SIG-M5 treated with dmso at 0.1 percent for 504 hours (cell line): ENCODE results near the gene USP7.
"Not testable (repeated sequence)": the region's sequence is repeated elsewhere in the genome, so short reads cannot be mapped to it uniquely, and the experiment has no call there.

Source experiments
- DNase-seq: peaks from one replicate; lab custom pipeline; 2025; ENCODE audit not compliant: unreplicated experiment; lab: John Stamatoyannopoulos, UW

Gene USP7

GRCh38 chr16:8882725-8883377 lies 80.9 kb downstream of the USP7 start:
- no peak for DNase-seq

DNA sequence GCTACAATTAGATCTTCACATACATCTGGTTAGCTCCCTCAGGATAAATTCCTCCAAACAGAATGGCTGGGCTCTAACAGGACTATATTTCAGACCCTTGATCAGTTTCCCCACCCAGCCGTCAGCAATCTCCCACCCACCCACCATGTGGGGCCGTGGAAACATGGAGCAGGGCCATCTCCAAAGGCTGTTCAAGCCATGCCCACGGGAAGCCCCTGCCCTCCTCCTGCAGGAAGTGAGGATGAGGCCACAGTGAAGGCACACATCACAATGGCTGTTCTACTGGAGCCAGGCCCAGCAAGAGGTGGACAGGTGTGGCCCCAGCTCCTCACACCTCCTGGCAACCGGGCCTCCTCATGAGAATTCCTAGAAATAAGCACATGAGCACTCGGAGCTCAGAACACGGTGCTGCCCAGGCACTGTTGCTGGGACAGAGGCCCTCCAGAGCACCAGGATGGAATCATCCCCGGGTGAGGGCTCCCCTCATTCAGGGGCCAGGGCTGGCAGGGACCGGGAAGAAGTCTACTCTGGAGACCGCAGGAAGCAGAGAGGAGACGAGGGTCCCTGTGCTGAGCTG lies 81.6 kb downstream of the USP7 start, which contains the start of gene LITAFD:
Gene LITAFD, plus strand, starts transcription at position 311 of the 577 bp plus-strand sequence. CDS start 2,005 bp downstream, outside the sequence.
- no peak for DNase-seq

DNA sequence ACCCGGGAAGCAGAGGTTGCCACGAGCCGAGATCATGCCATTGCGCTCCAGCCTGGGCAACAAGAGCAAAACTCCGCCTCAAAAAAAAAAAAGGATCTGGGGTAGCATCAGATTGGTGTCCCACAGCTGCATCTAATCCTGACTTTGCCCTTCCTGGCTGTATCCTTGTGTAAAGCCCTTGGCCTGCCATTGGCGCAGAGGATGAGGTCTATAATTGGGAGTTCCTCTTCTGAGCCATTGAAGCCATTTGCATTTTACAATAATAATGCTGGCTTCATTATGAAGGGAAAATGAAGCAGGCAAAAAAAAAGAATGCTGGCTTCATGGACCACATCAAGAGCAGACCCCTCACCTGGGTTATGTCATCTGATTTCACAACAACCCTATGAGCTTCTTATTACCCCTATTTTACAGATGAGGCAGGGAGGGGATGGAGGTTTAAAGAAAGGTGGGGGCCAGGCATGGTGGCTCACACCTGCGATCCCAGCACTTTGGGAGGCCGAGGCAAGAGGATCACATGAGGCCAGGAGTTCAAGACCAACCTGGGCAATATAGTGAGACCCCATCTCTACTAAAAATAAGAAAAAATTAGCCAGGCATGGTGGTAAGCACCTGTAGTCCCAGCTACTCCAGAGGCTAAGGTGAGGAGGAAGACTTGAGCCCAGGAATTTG lies 82.7 kb downstream of the USP7 start:
- no peak for DNase-seq

DNA sequence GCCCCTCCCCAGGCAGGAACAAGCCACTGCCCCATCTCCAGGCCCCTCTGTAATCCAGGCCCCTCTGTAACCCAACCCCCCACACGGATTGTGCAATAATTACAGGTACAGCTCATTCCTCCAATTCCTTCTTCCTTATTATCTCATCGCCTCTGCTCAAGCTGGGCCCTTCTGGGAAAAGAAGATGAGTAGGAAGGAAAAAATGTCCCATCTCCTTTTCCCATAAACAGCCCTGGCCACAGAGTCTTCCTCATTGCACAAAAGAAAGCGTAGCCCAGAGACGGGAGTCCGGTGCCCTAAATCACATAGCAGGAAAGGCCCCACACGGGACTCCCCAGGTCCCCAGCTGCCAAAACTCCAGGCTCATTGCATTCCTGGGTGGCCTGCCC lies 85.2 kb downstream of the USP7 start:
- no peak for DNase-seq

- DNase-seq, result no peak
These were observed 85.7 kb downstream of the USP7 start for GRCh38 chr16:8877894-8878522.

GRCh38 chr16:8875317-8875716 lies 88.4 kb downstream of the USP7 start:
- not testable (repeated sequence) for DNase-seq

- DNase-seq, result no peak
These were observed 89.3 kb downstream of the USP7 start for GRCh38 chr16:8874388-8874787.

DNA sequence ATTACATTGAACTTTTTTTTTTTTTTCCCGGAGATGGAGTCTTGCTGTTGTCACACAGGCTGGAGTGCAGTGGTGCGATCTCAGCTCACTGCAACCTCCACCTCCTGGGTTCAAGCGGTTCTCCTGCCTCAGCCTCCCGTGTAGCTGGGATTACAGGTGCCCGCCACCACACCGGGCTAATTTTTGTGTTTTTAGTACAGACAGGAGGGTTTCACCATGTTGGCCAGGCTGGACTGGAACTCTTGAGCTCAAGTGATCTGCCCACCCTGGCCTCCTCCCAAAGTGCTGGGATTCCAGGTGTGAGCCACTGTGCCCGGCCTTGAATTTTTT lies 89.9 kb downstream of the USP7 start:
- DNase-seq, result not testable (repeated sequence)

GRCh38 chr16:8872967-8873865 lies 90.5 kb downstream of the USP7 start:
- DNase-seq, result peak; percentile 53

GRCh38 chr16:8872071-8872470 lies 91.6 kb downstream of the USP7 start:
- no peak for DNase-seq

DNA sequence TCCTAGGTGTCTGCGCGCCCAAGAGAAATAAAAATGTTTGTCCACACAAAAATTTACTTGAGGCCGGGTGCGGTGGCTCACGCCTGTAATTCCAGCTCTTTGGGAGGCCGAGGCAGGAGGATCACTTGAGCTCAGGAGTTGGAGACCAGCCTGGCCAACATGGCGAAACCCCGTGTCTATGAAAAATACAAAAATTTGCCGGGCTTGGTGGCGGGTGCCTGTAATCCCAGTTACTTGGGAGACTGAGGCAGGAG lies 93.8 kb downstream of the USP7 start:
- not testable (repeated sequence) for DNase-seq

GRCh38 chr16:8869212-8869987 lies 94.3 kb downstream of the USP7 start:
- DNase-seq, result no peak

- peak; percentile 87 for DNase-seq
These were observed 95.1 kb downstream of the USP7 start, which contains the start of gene CARHSP1 for GRCh38 chr16:8868416-8869211. TSS of gene CARHSP1 (minus strand) at chr16:8869006. CDS start at chr16:8859328, 9,678 bp downstream.

DNA sequence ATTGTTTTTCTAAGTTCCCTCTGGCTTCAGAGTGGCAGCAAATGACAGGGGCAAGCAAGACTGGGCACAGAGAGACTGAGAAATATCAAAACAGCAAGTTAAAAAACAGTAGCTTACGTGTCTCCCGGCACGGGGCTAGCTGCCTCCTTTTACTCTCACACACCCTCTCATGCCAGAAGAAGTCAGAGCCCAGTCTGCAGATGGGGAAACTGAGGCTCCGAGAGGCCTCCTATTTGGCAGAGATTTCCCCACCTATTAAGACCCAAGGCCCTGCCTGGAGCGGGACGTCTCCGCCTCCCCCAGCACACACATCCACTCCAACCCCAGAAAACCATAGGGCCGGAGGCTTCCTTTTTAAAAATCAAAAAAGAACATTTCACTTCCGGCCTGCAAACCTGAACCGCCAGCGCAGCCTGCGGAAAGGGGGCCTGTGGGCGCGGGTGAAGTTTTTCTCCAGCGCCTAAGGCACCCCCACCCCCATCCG lies 95.7 kb downstream of the USP7 start:
- DNase-seq, result no peak

GRCh38 chr16:8867216-8867931 lies 96.3 kb downstream of the USP7 start:
- peak; percentile 18 for DNase-seq

DNA sequence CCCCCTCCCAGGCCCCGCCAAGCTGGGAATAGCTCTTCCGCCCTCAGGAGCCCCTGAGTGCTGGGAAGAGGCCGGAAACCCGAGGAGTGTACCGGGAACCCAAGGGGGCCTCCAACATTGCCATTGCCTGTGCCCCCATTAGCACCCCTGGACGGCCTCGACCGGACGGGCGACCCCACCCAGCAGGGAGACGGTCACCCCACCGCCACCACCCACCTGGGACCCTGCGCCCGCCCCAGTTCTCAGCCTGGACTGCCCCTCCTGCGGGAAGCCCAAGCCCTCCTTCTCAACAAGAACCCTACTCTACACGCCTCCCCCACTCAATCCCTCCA lies 96.9 kb downstream of the USP7 start:
- DNase-seq, result no peak

GRCh38 chr16:8866118-8866883 lies 97.4 kb downstream of the USP7 start:
- DNase-seq, result no peak
